ENCODE results near the gene PTPRG.

GRCh38 chr3:62131050-62131449 is 569.7 kb downstream of the PTPRG start:
- TF ChIP-seq EZH2phosphoT487 (IDR thresholded peaks at IDR 0.05; ENCODE audit: insufficient read depth, low read depth) = no peak
- TF ChIP-seq EZH2 (IDR thresholded peaks at IDR 0.05; ENCODE audit: insufficient read depth, poor library complexity, severe bottlenecking) = no peak

Measured in GM23248 (cell line).